ENCODE measurements around the gene TATDN3. TPM values are rescaled to one million over a fixed set of nuclear protein-coding genes. Genes with fewer than 3 reads are reported as not detected.

The TATDN3 gene
- total and polyA plus RNA-seq, 9 of the 15 experiments (the other 6 are each of a cell fraction or from before 2014, with no cell fraction given): 18.3 to 79.9 (median 28.2) TPM

DNA sequence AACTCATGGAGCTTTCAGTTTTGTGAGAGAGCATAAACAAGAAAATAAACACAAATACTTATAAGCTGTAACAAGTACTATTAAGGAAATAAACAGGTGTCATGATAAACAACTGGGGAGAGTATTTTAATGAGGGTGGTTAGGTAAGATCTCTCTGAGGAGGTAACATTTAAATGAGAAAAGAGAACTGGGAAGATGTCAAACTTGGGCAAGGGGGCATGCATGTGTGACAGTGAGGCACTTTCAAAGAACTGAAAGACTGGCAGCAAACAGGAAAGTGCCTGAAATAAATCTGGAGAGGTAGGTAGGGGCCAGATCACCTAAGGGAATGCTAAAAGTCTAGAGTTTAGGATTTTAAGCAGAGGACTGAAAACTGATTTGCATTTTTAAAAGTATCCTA is 37.9 kb upstream of the TATDN3 start:
- Histone ChIP-seq H3K4me1 (replicated peaks in 1 of 2; ENCODE audit: control insufficient read depth in 2 of 2, insufficient read depth in 2 of 2, low read length in 2 of 2) (peaks cover 0 to 2% of the 10 kb centered on the region in 2 experiments; a peak in 1 of 5 replicates), H3K9me3 (replicated peaks; ENCODE audit: control insufficient read depth, insufficient read depth, low read depth, low read length) (no peaks in the 10 kb centered on the region), H3K9me1 (ENCODE audit: control insufficient read depth, insufficient read depth, low read length) (peaks cover 2% of the 10 kb centered on the region), H3K36me3 (ENCODE audit: control insufficient read depth, insufficient read depth, low read length) (peaks cover 16% of the 10 kb centered on the region), H3K27ac (ENCODE audit: extremely low read depth, low read depth, low read length) (no peak overlapping the region), H3K27me3 (ENCODE audit: control insufficient read depth in 2 of 2, insufficient read depth in 2 of 2, low read length in 2 of 2) (no peaks in the 10 kb centered on the region), H3K4me3 (no peak overlapping the region), H3K9ac (ENCODE audit: insufficient read depth in 1 of 2, low read depth in 2 of 2, low read length in 2 of 2) (no peak overlapping the region), H3K4me2 (ENCODE audit: insufficient read depth, low read length) (no peak overlapping the region), H3K79me2 (ENCODE audit: control insufficient read depth, insufficient read depth, low read length) (peaks cover 22% of the 10 kb centered on the region), H4K20me1 (replicated peaks; ENCODE audit: control insufficient read depth, insufficient read depth, low read length) (peaks cover 5% of the 10 kb centered on the region; the same call in 1 of the 2 replicates), H2AFZ (ENCODE audit: low read depth, low read length) (no peak overlapping the region)
- intact Hi-C loops (cut with micrococcal nuclease): no loop called here
- ChIA-PET CTCF (ENCODE audit: low intra/inter-chr PET ratio) (no interaction called here), POLR2A (interaction anchor here (0.5 to 1.0 kb wide), 2 partner anchors 12 to 286 kb away, joined by 3 read pairs; no protein-coding TSS in a partner anchor)
- ATAC-seq (no peak), DNase-seq (ENCODE audit: extremely low read depth in 1 of 4, low spot score in 3 of 4) (no peak), FAIRE-seq (no peak)
- in situ Hi-C loops (cut with MboI): no loop called here
- BruUV-seq (replicated peaks): no TSS peak
- TF ChIP-seq, protein P1, sequence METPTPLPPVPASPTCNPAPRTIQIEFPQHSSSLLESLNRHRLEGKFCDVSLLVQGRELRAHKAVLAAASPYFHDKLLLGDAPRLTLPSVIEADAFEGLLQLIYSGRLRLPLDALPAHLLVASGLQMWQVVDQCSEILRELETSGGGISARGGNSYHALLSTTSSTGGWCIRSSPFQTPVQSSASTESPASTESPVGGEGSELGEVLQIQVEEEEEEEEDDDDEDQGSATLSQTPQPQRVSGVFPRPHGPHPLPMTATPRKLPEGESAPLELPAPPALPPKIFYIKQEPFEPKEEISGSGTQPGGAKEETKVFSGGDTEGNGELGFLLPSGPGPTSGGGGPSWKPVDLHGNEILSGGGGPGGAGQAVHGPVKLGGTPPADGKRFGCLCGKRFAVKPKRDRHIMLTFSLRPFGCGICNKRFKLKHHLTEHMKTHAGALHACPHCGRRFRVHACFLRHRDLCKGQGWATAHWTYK (CRISPR knock-in tag; IDR thresholded peaks at IDR 0.05): no peak
- no peak for TF ChIP-seq MCM3 (IDR thresholded peaks at IDR 0.05)
- TF ChIP-seq NFIX (CRISPR knock-in tag; IDR thresholded peaks at IDR 0.05; ENCODE audit: low read depth): no peak
- TF ChIP-seq ETV6 (IDR thresholded peaks at IDR 0.05; ENCODE audit: borderline replicate concordance in 1 of 2, low read depth in 2 of 2, low read length in 1 of 2): no peak
- TF ChIP-seq ETV6 (CRISPR knock-in tag; IDR thresholded peaks at IDR 0.05; ENCODE audit: borderline replicate concordance): no peak
